Loucy (cell line): ENCODE data around the gene CEL.

Source experiments
- H2AFZ ChIP-seq: fragments of 200-600 bp; sonication (generic); 2 replicates; pipeline ENCODE4 v1.6.0; 2016; ENCODE audit warnings: antibody characterized with exemption, mild to moderate bottlenecking, low read length, moderate library complexity
- H3F3A ChIP-seq: fragments of 200-600 bp; 2 replicates; pipeline ENCODE4 v1.6.0; 2016; ENCODE audit warnings: antibody characterized with exemption, low read depth, mild to moderate bottlenecking
- H3K27me3 ChIP-seq: fragments of 200-600 bp; sonication (generic); 2 replicates; pipeline ENCODE4 v1.6.1; 2014; ENCODE audit warnings: low read length, mild to moderate bottlenecking; ENCODE audit not compliant: insufficient read depth, poor library complexity, severe bottlenecking
- H3K36me3 ChIP-seq: fragments of 200-600 bp; sonication (generic); 2 replicates; pipeline ENCODE4 v1.6.1; 2016; ENCODE audit warnings: low read length; ENCODE audit not compliant: insufficient read depth
- H3K4me1 ChIP-seq: fragments of 200-600 bp; sonication (generic); 2 replicates; pipeline ENCODE4 v1.5.1; 2014; ENCODE audit warnings: low read length, mild to moderate bottlenecking; ENCODE audit not compliant: insufficient read depth, poor library complexity, severe bottlenecking
- H3K4me2 ChIP-seq: fragments of 200-600 bp; sonication (generic); 2 replicates; pipeline ENCODE4 v1.6.0; 2014; ENCODE audit warnings: antibody characterized with exemption, low read length, low read depth, mild to moderate bottlenecking; ENCODE audit not compliant: poor library complexity, severe bottlenecking
- H3K4me3 ChIP-seq: fragments of 200-600 bp; sonication (generic); 2 replicates; pipeline ENCODE4 v1.5.1; 2014; ENCODE audit warnings: low read length, mild to moderate bottlenecking, mixed read lengths; ENCODE audit not compliant: poor library complexity, severe bottlenecking
- H3K79me2 ChIP-seq: fragments of 200-600 bp; sonication (generic); 2 replicates; pipeline ENCODE4 v1.6.1; 2014; ENCODE audit warnings: low read length; ENCODE audit not compliant: insufficient read depth
- H3K9ac ChIP-seq: fragments of 200-600 bp; sonication (generic); 2 replicates; pipeline ENCODE4 v1.6.0; 2014; ENCODE audit warnings: mild to moderate bottlenecking, low read depth, low read length, moderate library complexity; ENCODE audit not compliant: poor library complexity, severe bottlenecking
- H3K9me2 ChIP-seq: fragments of 200-600 bp; sonication (generic); replicated peaks from 2 replicates; pipeline ENCODE4 v1.6.1; 2016; ENCODE audit warnings: low read depth, low read length, mixed read lengths
- H3K9me3 ChIP-seq: fragments of 200-600 bp; sonication (generic); 2 replicates; pipeline ENCODE4 v1.6.1; 2014; ENCODE audit warnings: mild to moderate bottlenecking, antibody characterized with exemption, low read length, low read depth; ENCODE audit not compliant: insufficient read depth
- H4K20me1 ChIP-seq: fragments of 200-600 bp; sonication (generic); 2 replicates; pipeline ENCODE4 v1.6.0; 2014; ENCODE audit warnings: antibody characterized with exemption, low read length, mild to moderate bottlenecking; ENCODE audit not compliant: insufficient read depth, poor library complexity, severe bottlenecking
- CTCF ChIP-seq: fragments of 200-600 bp; sonication (generic); conservative IDR thresholded peaks from 2 replicates; pipeline ENCODE4 v1.5.1; 2014; ENCODE audit warnings: mild to moderate bottlenecking, antibody characterized with exemption, low read length
- EZH2phosphoT487 ChIP-seq: fragments of 200-600 bp; IDR thresholded peaks from 2 replicates; pipeline ENCODE4 v1.6.1; 2018; ENCODE audit warnings: antibody characterized with exemption, mild to moderate bottlenecking, moderate library complexity, borderline replicate concordance

CEL gene

GRCh38 chr9:133103183-133103986 is 41.6 kb downstream of the CEL start:
- Histone ChIP-seq H3K36me3 (peaks cover 93% of the 10 kb centered on the region; the same call in 1 of the 2 replicates), H3K9me2 (no peaks in the 10 kb centered on the region)

GRCh38 chr9:133103987-133104505 is 42.3 kb downstream of the CEL start:
- TF ChIP-seq CTCF (no peak), EZH2phosphoT487 (no peak)
- no peaks in the 10 kb centered on the region for H4K20me1 ChIP-seq
- H3F3A ChIP-seq: no peaks in the 10 kb centered on the region
- H3K4me1 ChIP-seq: no peaks in the 10 kb centered on the region
- H3K4me3 ChIP-seq: no peak overlapping the region
- H3K4me2 ChIP-seq: no peak overlapping the region
- H3K9ac ChIP-seq: no peak overlapping the region
- H3K27me3 ChIP-seq: no peaks in the 10 kb centered on the region
- H3K9me3 ChIP-seq: no peaks in the 10 kb centered on the region
- H3K36me3 ChIP-seq: peaks cover 93% of the 10 kb centered on the region; the same call in 1 of the 2 replicates
- H3K9me2 ChIP-seq: no peaks in the 10 kb centered on the region
- no peak overlapping the region for H2AFZ ChIP-seq
- no peaks in the 10 kb centered on the region for H3K79me2 ChIP-seq

More at GRCh38 chr9:133103183-133103986, 41.6 kb downstream of the CEL start:
- Histone ChIP-seq H3K4me2 (no peak overlapping the region), H3K27me3 (no peaks in the 10 kb centered on the region), H3K79me2 (no peaks in the 10 kb centered on the region), H3K9ac (no peak overlapping the region), H2AFZ (no peak overlapping the region), H3K4me3 (no peak overlapping the region), H4K20me1 (no peaks in the 10 kb centered on the region), H3K9me3 (no peaks in the 10 kb centered on the region), H3K4me1 (no peaks in the 10 kb centered on the region), H3F3A (no peaks in the 10 kb centered on the region)
- TF ChIP-seq CTCF (peak; percentile 97), EZH2phosphoT487 (no peak)

GRCh38 chr9:133104718-133105460 is 43.1 kb downstream of the CEL start:
- H3K9ac ChIP-seq: no peak overlapping the region
- H4K20me1 ChIP-seq: no peaks in the 10 kb centered on the region
- TF ChIP-seq CTCF (no peak), EZH2phosphoT487 (no peak)
- H3K4me3 ChIP-seq: no peak overlapping the region
- no peaks in the 10 kb centered on the region for H3K9me3 ChIP-seq
- H3K36me3 ChIP-seq: peaks cover 95% of the 10 kb centered on the region; the same call in 1 of the 2 replicates
- no peaks in the 10 kb centered on the region for H3K27me3 ChIP-seq
- no peak overlapping the region for H2AFZ ChIP-seq
- H3F3A ChIP-seq: no peaks in the 10 kb centered on the region
- no peaks in the 10 kb centered on the region for H3K4me1 ChIP-seq
- no peaks in the 10 kb centered on the region for H3K9me2 ChIP-seq
- no peak overlapping the region for H3K4me2 ChIP-seq
- H3K79me2 ChIP-seq: no peaks in the 10 kb centered on the region
